C4-2B (cell line): ENCODE results near the gene INO80E.

Experiments used
- ZFX ChIP-seq: fragments of 450-650 bp; IDR thresholded peaks from 2 replicates; pipeline ENCODE4 v1.6.1; 2017
- TF ChIP-seq, protein P1 (sequence below): fragments of 450-650 bp; conservative IDR thresholded peaks from 2 replicates; pipeline ENCODE4 v1.5.1; 2017; ENCODE audit warnings: mild to moderate bottlenecking

GRCh38 chr16:29992344-29992967 lies 3.6 kb upstream of the INO80E start:
- TF ChIP-seq, protein P1, sequence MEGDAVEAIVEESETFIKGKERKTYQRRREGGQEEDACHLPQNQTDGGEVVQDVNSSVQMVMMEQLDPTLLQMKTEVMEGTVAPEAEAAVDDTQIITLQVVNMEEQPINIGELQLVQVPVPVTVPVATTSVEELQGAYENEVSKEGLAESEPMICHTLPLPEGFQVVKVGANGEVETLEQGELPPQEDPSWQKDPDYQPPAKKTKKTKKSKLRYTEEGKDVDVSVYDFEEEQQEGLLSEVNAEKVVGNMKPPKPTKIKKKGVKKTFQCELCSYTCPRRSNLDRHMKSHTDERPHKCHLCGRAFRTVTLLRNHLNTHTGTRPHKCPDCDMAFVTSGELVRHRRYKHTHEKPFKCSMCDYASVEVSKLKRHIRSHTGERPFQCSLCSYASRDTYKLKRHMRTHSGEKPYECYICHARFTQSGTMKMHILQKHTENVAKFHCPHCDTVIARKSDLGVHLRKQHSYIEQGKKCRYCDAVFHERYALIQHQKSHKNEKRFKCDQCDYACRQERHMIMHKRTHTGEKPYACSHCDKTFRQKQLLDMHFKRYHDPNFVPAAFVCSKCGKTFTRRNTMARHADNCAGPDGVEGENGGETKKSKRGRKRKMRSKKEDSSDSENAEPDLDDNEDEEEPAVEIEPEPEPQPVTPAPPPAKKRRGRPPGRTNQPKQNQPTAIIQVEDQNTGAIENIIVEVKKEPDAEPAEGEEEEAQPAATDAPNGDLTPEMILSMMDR, result no peak
- TF ChIP-seq ZFX, result no peak
